Measurements from ENCODE around the gene RHOT1. TPM values are rescaled to one million over a fixed set of nuclear protein-coding genes. Genes with fewer than 3 reads are reported as not detected.
"Not testable (repeated sequence)": the region's sequence is repeated elsewhere in the genome, so short reads cannot be mapped to it uniquely, and the experiment has no call there.

RHOT1 gene
- total and polyA plus RNA-seq, 2 donors (not counting 3 experiments of a cell fraction or from before 2014, with no cell fraction given): 23.5 to 28.8 TPM

DNA sequence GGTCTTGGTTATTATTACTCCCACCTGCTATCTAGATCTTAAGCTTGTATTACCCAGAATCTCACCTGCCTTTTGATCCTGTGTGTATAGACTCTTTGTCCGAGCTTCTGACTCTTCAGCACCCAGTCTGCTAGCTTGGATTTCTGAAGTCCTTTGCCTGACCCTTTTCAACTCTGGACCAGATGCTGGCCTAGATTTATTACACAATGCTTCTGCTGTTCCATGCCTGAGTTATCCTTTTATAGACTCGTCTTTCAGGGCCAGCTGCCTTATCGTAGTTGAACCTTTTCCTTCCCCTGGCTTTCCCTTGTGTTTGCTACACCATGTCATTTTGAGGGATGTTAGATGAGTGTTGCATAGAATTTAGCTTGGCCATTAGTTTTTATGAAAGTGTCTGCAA lies 32.6 kb downstream of the RHOT1 start:
- no peak overlapping the region for H3K4me2 ChIP-seq (ENCODE audit: insufficient read depth, low read length)
- no peak for TF ChIP-seq GATA2 (IDR thresholded peaks at IDR 0.05; ENCODE audit: insufficient read depth, insufficient read length, low read depth, low read length)
- no peaks in the 10 kb centered on the region for H3K9me3 ChIP-seq (replicated peaks; ENCODE audit: control insufficient read depth, insufficient read depth, low read length)
- BruUV-seq (replicated peaks): no TSS peak
- FAIRE-seq: no peak
- no peak overlapping the region for H3K9ac ChIP-seq (replicated peaks; ENCODE audit: extremely low read depth, insufficient read depth, low read length)
- no peaks in the 10 kb centered on the region for H4K20me1 ChIP-seq (replicated peaks; ENCODE audit: control insufficient read depth, extremely low read depth, insufficient read depth, low read length)
- H3K36me3 ChIP-seq (ENCODE audit: control insufficient read depth in 2 of 2, extremely low read depth in 1 of 2, insufficient read depth in 2 of 2, low read length in 2 of 2): peaks cover 7 to 9% of the 10 kb centered on the region in 2 experiments
- H2AFZ ChIP-seq (ENCODE audit: low read depth, low read length): no peak overlapping the region
- CTCF ChIA-PET: interaction anchor here (1.2 to 1.6 kb wide), 4 partner anchors 17 to 36 kb away, joined by 3 to 4 read pairs (median 4); no protein-coding TSS in a partner anchor
- H3K27me3 ChIP-seq (ENCODE audit: control insufficient read depth in 2 of 2, insufficient read depth in 2 of 2, low read length in 2 of 2): no peaks in the 10 kb centered on the region
- POLR2A ChIA-PET: no interaction called here
- intact Hi-C loops (cut with micrococcal nuclease): no loop called here
- no peaks in the 10 kb centered on the region for H3K9me1 ChIP-seq (replicated peaks; ENCODE audit: control insufficient read depth, extremely low read depth, insufficient read depth, low read length)
- H3K4me1 ChIP-seq (ENCODE audit: control insufficient read depth, extremely low read depth, insufficient read depth, low read length): no peaks in the 10 kb centered on the region
- dilution Hi-C loops (cut with MboI; ENCODE audit: extremely low pct_ligation_motif_present, low sequenced_read_pairs): no loop called here
- H3K4me3 ChIP-seq (replicated peaks in 1 of 3; ENCODE audit: insufficient read depth in 1 of 3, low read depth in 1 of 3, low read length in 3 of 3): no peak overlapping the region
- H3K27ac ChIP-seq (ENCODE audit: insufficient read depth, low read depth, low read length): no peak overlapping the region
- DNase-seq (ENCODE audit: low read depth, low spot score): no peak
- no peaks in the 10 kb centered on the region for H3K79me2 ChIP-seq (ENCODE audit: control insufficient read depth, insufficient read depth, low read length)

- H3K9me3 ChIP-seq (replicated peaks; ENCODE audit: control insufficient read depth, insufficient read depth, low read length); BruUV-seq (replicated peaks); FAIRE-seq; H3K27ac ChIP-seq (ENCODE audit: insufficient read depth, low read depth, low read length); H2AFZ ChIP-seq (ENCODE audit: low read depth, low read length); H3K9ac ChIP-seq (replicated peaks; ENCODE audit: extremely low read depth, insufficient read depth, low read length); H3K79me2 ChIP-seq (ENCODE audit: control insufficient read depth, insufficient read depth, low read length); dilution Hi-C loops (cut with MboI; ENCODE audit: extremely low pct_ligation_motif_present, low sequenced_read_pairs); H3K4me2 ChIP-seq (ENCODE audit: insufficient read depth, low read length); H3K4me1 ChIP-seq (ENCODE audit: control insufficient read depth, extremely low read depth, insufficient read depth, low read length); H3K9me1 ChIP-seq (replicated peaks; ENCODE audit: control insufficient read depth, extremely low read depth, insufficient read depth, low read length); H3K36me3 ChIP-seq (ENCODE audit: control insufficient read depth in 2 of 2, extremely low read depth in 1 of 2, insufficient read depth in 2 of 2, low read length in 2 of 2); intact Hi-C loops (cut with micrococcal nuclease); H3K27me3 ChIP-seq (ENCODE audit: control insufficient read depth in 2 of 2, insufficient read depth in 2 of 2, low read length in 2 of 2); DNase-seq (ENCODE audit: low read depth, low spot score); POLR2A ChIA-PET; H4K20me1 ChIP-seq (replicated peaks; ENCODE audit: control insufficient read depth, extremely low read depth, insufficient read depth, low read length); CTCF ChIA-PET; H3K4me3 ChIP-seq (replicated peaks in 1 of 3; ENCODE audit: insufficient read depth in 1 of 3, low read depth in 1 of 3, low read length in 3 of 3): not testable (repeated sequence)
Observed at GRCh38 chr17:32178679-32179078, 36.4 kb downstream of the RHOT1 start.

DNA sequence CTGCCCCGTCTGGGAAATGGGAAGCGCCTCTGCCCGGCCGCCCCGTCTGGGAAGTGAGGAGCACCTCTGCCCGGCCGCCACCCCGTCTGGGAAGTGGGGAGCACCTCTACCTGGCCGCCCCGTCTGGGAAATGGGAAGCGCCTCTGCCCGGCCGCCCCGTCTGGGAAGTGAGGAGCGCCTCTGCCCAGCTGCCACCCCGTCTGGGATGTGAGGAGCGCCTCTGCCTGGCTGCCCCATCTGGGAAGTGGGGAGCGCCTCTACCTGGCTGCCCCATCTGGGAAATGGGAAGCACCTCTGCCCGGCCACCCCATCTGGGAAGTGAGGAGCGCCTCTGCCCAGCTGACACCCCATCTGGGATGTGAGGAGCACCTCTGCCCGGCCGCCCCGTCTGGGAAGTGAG lies 36.8 kb downstream of the RHOT1 start:
- dilution Hi-C loops (cut with MboI; ENCODE audit: extremely low pct_ligation_motif_present, low sequenced_read_pairs); POLR2A ChIA-PET: not testable (repeated sequence)

DNA sequence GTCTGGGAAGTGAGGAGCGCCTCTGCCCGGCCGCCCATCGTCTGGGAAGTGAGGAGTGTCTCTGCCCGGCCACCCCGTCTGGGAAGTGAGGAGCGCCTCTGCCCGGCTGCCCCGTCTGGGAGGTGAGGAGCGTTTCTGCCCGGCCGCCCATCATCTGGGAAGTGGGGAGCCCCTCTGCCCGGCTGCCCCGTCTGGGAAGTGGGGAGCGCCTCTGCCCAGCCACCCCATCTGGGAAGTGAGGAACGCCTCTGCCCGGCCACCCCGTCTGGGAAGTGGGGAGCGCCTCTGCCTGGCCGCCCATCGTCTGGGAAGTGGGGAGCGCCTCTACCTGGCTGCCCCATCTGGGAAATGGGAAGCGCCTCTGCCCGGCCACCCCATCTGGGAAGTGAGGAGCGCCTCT lies 37.2 kb downstream of the RHOT1 start:
- H2AFZ ChIP-seq (ENCODE audit: low read depth, low read length); H3K27me3 ChIP-seq (ENCODE audit: control insufficient read depth in 2 of 2, insufficient read depth in 2 of 2, low read length in 2 of 2); H3K4me1 ChIP-seq (ENCODE audit: control insufficient read depth, extremely low read depth, insufficient read depth, low read length); CTCF ChIA-PET; H3K9me3 ChIP-seq (replicated peaks; ENCODE audit: control insufficient read depth, insufficient read depth, low read length); FAIRE-seq; H3K9me1 ChIP-seq (replicated peaks; ENCODE audit: control insufficient read depth, extremely low read depth, insufficient read depth, low read length); H3K36me3 ChIP-seq (ENCODE audit: control insufficient read depth in 2 of 2, extremely low read depth in 1 of 2, insufficient read depth in 2 of 2, low read length in 2 of 2); H3K79me2 ChIP-seq (ENCODE audit: control insufficient read depth, insufficient read depth, low read length); H3K4me3 ChIP-seq (replicated peaks in 1 of 3; ENCODE audit: insufficient read depth in 1 of 3, low read depth in 1 of 3, low read length in 3 of 3); H3K4me2 ChIP-seq (ENCODE audit: insufficient read depth, low read length); BruUV-seq (replicated peaks); intact Hi-C loops (cut with micrococcal nuclease); dilution Hi-C loops (cut with MboI; ENCODE audit: extremely low pct_ligation_motif_present, low sequenced_read_pairs); H3K27ac ChIP-seq (ENCODE audit: insufficient read depth, low read depth, low read length); DNase-seq (ENCODE audit: low read depth, low spot score); H3K9ac ChIP-seq (replicated peaks; ENCODE audit: extremely low read depth, insufficient read depth, low read length); POLR2A ChIA-PET; H4K20me1 ChIP-seq (replicated peaks; ENCODE audit: control insufficient read depth, extremely low read depth, insufficient read depth, low read length): not testable (repeated sequence)

More for the DNA sequence above, 36.8 kb downstream of the RHOT1 start:
- H2AFZ ChIP-seq (ENCODE audit: low read depth, low read length); BruUV-seq (replicated peaks); H3K27ac ChIP-seq (ENCODE audit: insufficient read depth, low read depth, low read length); H3K4me3 ChIP-seq (replicated peaks in 1 of 3; ENCODE audit: insufficient read depth in 1 of 3, low read depth in 1 of 3, low read length in 3 of 3); H3K4me2 ChIP-seq (ENCODE audit: insufficient read depth, low read length); CTCF ChIA-PET; intact Hi-C loops (cut with micrococcal nuclease); H3K36me3 ChIP-seq (ENCODE audit: control insufficient read depth in 2 of 2, extremely low read depth in 1 of 2, insufficient read depth in 2 of 2, low read length in 2 of 2); H3K4me1 ChIP-seq (ENCODE audit: control insufficient read depth, extremely low read depth, insufficient read depth, low read length); H3K9me3 ChIP-seq (replicated peaks; ENCODE audit: control insufficient read depth, insufficient read depth, low read length); H4K20me1 ChIP-seq (replicated peaks; ENCODE audit: control insufficient read depth, extremely low read depth, insufficient read depth, low read length); FAIRE-seq; DNase-seq (ENCODE audit: low read depth, low spot score); H3K27me3 ChIP-seq (ENCODE audit: control insufficient read depth in 2 of 2, insufficient read depth in 2 of 2, low read length in 2 of 2); H3K9me1 ChIP-seq (replicated peaks; ENCODE audit: control insufficient read depth, extremely low read depth, insufficient read depth, low read length); H3K79me2 ChIP-seq (ENCODE audit: control insufficient read depth, insufficient read depth, low read length); H3K9ac ChIP-seq (replicated peaks; ENCODE audit: extremely low read depth, insufficient read depth, low read length): not testable (repeated sequence)

Data from endothelial cell of umbilical vein (primary cell).